ENCODE measurements around the gene CD300LB.
"Not testable (repeated sequence)": the region's sequence is repeated elsewhere in the genome, so short reads cannot be mapped to it uniquely, and the experiment has no call there.

The CD300LB gene

DNA sequence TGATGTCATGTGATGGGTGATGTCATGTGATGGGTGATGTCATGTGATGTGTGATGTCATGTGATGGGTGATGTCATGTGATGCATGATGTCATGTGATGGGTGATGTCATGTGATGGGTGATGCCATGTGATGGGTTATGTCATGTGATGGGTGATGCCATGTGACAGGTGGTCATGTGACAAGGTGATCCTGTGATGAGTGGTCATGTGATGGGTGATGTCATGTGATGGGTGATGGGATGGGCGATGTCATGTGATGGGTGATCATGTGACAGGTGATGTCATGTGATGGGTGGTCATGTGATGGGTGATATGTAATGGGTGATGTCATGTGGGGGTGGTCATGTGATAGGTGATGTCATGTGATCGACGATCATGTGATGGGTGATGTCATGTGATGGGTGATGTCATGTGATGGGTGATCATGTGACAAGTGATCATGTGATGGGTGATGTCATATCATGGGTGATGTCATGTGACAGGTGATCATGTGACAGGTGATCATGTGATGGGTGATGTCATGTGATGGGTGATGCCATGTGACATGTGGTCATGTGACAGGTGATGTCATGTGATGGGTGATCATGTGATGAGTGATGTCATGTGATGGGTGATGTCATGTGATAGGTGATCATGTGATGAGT, 17.2 kb downstream of the CD300LB start:
- TF ChIP-seq, protein P1, sequence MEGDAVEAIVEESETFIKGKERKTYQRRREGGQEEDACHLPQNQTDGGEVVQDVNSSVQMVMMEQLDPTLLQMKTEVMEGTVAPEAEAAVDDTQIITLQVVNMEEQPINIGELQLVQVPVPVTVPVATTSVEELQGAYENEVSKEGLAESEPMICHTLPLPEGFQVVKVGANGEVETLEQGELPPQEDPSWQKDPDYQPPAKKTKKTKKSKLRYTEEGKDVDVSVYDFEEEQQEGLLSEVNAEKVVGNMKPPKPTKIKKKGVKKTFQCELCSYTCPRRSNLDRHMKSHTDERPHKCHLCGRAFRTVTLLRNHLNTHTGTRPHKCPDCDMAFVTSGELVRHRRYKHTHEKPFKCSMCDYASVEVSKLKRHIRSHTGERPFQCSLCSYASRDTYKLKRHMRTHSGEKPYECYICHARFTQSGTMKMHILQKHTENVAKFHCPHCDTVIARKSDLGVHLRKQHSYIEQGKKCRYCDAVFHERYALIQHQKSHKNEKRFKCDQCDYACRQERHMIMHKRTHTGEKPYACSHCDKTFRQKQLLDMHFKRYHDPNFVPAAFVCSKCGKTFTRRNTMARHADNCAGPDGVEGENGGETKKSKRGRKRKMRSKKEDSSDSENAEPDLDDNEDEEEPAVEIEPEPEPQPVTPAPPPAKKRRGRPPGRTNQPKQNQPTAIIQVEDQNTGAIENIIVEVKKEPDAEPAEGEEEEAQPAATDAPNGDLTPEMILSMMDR (IDR thresholded peaks at IDR 0.05; ENCODE audit: insufficient read depth, low read depth, low read length, missing control alignments), result no peak
- no peak overlapping the region for H3K4me3 ChIP-seq (ENCODE audit: low read length)
- peak; percentile 33 for DNase-seq (ENCODE audit: low read depth)

DNA sequence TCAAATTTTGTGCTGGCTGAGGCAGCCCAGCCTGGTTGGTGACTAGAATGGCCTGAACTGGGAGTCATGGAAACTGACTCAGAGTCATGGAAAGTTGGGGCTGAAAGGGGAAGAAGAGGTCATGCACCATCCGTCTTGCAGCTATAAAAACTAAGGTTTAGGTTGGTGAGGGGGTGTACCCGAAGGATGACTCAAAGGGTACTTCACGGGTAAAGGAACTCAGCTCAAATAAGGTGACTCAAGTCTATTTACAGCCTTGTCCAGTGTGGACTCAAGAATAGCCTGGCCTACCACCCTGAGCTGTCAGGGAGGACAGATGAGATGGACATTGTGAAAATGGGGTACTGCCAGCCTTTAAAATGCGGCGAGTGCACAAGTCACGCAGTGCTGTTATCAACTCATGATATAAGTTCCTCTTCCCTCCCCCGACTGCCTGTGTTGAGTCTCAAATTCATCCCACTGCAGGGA, 18.6 kb downstream of the CD300LB start:
- DNase-seq (ENCODE audit: low read depth), result no peak
- no peak overlapping the region for H3K4me3 ChIP-seq (ENCODE audit: low read length)
- TF ChIP-seq, protein P1 (IDR thresholded peaks at IDR 0.05; ENCODE audit: insufficient read depth, low read depth, low read length, missing control alignments), result no peak

DNA sequence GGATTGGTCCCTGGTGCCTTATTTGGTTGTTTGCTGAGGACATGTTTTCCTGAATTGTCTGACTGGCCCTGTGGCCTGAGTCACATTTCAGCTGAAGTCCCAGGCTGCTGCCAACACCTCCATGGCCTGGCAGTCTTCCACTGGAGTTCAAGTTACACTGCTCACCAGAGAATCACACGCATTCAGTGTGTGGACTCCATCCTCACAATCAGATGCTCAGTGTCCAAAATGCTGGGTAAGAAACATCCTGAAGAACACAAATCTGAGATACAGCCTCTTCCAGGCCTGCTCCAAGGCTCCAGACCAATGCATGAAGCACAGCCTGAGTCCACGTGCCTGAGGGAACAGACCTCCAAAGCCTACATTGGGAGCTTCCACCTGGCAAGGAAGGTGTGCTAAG, 19.2 kb downstream of the CD300LB start:
- H3K4me3 ChIP-seq (ENCODE audit: low read length), result no peak overlapping the region
- TF ChIP-seq, protein P1 (IDR thresholded peaks at IDR 0.05; ENCODE audit: insufficient read depth, low read depth, low read length, missing control alignments), result no peak
- DNase-seq (ENCODE audit: low read depth), result no peak

DNA sequence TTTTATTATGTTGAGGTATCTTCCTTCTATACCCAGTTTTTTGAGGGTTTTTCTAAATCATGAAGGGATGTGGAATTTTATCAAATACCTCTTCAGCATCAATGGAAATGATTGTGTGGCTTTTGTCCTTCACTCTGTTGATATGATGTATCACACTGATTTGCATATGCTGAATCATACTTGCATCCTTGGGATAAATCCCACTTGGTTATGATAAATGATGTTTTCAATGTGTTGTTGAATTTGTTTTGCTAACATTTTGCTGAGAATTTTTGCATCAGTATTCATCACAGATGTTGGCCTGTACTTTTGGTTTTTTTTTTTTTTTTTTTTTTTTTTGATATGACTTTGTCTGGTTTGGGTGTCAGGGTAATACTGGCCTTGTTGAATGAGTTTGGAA, 23.1 kb downstream of the CD300LB start:
- no peak for DNase-seq (ENCODE audit: low read depth)
- TF ChIP-seq, protein P1 (IDR thresholded peaks at IDR 0.05; ENCODE audit: insufficient read depth, low read depth, low read length, missing control alignments), result no peak
- no peak overlapping the region for H3K4me3 ChIP-seq (ENCODE audit: low read length)

DNA sequence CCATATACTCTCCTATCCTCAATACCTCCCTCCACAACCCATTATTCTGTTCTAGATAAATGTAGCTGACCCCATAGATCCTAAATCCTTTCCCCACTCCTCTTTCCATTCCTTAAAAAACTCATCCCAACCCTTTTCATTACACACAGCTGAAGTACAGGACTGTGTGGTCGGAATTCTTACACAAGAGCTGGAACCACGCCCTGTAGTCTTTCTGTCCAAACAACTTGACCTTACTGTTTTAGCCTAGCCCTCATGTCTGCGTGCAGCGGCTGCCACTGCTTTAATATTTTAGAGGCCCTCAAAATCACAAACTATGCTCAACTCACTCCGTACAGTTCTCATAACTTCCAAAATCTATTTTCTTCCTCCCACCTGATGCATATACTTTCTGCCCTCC, 27.3 kb downstream of the CD300LB start:
- not testable (repeated sequence) for DNase-seq (ENCODE audit: low read depth); H3K4me3 ChIP-seq (ENCODE audit: low read length)

DNA sequence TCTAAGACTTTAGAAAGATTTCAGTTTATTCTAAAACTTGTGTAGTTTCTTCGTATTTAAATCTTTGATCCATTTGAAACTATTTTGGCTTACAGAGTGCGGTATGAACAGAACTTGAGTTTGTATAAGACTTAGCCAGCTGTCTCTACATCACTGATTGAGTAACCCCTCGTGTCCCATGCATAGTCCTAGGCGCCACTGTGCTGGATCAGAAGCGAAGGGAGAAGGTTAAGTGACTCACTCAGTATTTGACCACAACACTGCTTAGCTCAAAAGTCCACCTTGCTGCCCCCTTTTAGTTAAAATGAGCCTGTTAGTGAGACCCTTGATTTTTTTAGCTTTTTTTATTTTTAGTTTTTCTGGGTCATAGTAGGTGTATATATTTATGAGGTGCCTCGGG, 28.4 kb downstream of the CD300LB start:
- no peak for DNase-seq (ENCODE audit: low read depth)

DNA sequence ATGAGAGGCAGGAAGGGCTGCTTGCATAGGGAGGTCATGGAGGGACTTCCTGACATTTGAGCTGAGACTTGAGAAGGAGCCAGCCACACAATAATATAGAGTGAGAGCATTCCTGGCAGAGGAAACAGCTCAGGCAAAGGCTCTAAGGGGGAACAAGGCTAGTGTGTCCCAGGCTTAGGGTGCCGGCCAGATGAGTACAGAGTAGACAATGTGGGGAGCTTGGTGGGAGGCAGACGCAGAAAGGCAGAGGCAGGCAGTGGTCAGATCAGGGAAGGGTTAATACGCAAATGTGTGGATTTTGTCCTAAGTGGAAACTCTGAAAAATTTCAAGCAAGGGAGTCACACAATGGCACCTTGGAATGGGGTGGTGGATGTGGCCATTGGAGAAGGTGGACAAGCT, 31.3 kb downstream of the CD300LB start:
- H3K4me3 ChIP-seq (ENCODE audit: low read length), result no peak overlapping the region

More for the DNA sequence above, 28.4 kb downstream of the CD300LB start:
- no peak overlapping the region for H3K4me3 ChIP-seq (ENCODE audit: low read length)
- TF ChIP-seq, protein P1 (IDR thresholded peaks at IDR 0.05; ENCODE audit: insufficient read depth, low read depth, low read length, missing control alignments), result no peak

More for the DNA sequence above, 31.3 kb downstream of the CD300LB start:
- no peak for DNase-seq (ENCODE audit: low read depth)
- TF ChIP-seq, protein P1 (IDR thresholded peaks at IDR 0.05; ENCODE audit: insufficient read depth, low read depth, low read length, missing control alignments), result no peak
